Esophagus muscularis mucosa (tissue), 4 donors: ENCODE measurements around the gene ZIC4. TPM values are rescaled to one million over a fixed set of nuclear protein-coding genes. Genes with fewer than 3 reads are reported as not detected.

Source experiments
- DNase-seq: peaks from one replicate; pipeline ENCODE4 v3.0.0-alpha.2; 2017; ENCODE audit errors: extremely low spot score
- H3K27ac ChIP-seq, 4 donors: fragments of 200-600 bp; sonication (generic); replicated peaks in 1 of 4; 1 replicate in 3 of 4; 2 replicates in 1 of 4; pipeline ENCODE4 v1.5.1; 2016 to 2019; ENCODE audit warnings: mild to moderate bottlenecking in 1 of 4
- H3K27me3 ChIP-seq, 4 donors: fragments of 200-600 bp; sonication (generic); one replicate each; pipeline versions ENCODE4 v1.5.1 to v1.6.0; 2016 to 2019
- H3K36me3 ChIP-seq, 4 donors: fragments of 200-600 bp; sonication (generic); one replicate each; pipeline ENCODE4 v1.5.1; 2016 to 2019
- H3K4me1 ChIP-seq, 4 donors: fragments of 200-600 bp; sonication (generic); one replicate each; pipeline ENCODE4 v1.5.1; 2016 to 2019
- H3K4me3 ChIP-seq, 4 donors: fragments of 200-600 bp; sonication (generic); 1 replicate in 2 of 4; 2 replicates in 2 of 4; pipeline ENCODE4 v1.5.1; 2016 to 2019; ENCODE audit warnings: mild to moderate bottlenecking in 4 of 4, moderate library complexity in 1 of 4
- H3K9me3 ChIP-seq, 4 donors: fragments of 200-600 bp; sonication (generic); 1 replicate in 3 of 4; 2 replicates in 1 of 4; pipeline ENCODE4 v1.5.1; 2016 to 2019
- EP300 ChIP-seq: sonication (generic); formaldehyde crosslinking; IDR thresholded peaks from one replicate; pipeline ENCODE4 v1.6.1; 2017; ENCODE audit warnings: antibody characterized with exemption
- POLR2A ChIP-seq: fragments of 450-650 bp; IDR thresholded peaks from one replicate; pipeline ENCODE4 v1.6.1; 2017; ENCODE audit warnings: antibody characterized with exemption, moderate library complexity, mild to moderate bottlenecking, low read depth
- POLR2AphosphoS5 ChIP-seq, 2 donors: sonication (generic); formaldehyde crosslinking; IDR thresholded peaks; one replicate each; pipeline ENCODE4 v1.6.1; 2017; ENCODE audit warnings: antibody characterized with exemption in 2 of 2
- WGBS: methylation state at CpG from one replicate; pipeline ENCODE4 v1.1.5; 2018; 5-methylcytosine and 5-hydroxymethylcytosine counted together
- intact Hi-C: fragments of 100-400 bp; cut with DNase I; formaldehyde crosslinking; loops from one replicate; pipeline ENCODE4 v1.15.1; 2023
- total RNA-seq, 4 donors: library from RNA; depleted of rRNA; stranded (reverse); fragments of >200 nt; gene quantifications; one replicate each; pipeline versions ENCODE4 v1.1.0 to v1.2.1, GENCODE V29; 2016
- TF ChIP-seq, protein P1 (sequence below), 3 experiments: fragments of 200-600 bp in 2 of 3; fragments of 450-650 bp in 1 of 3; sonication (generic) in 2 of 3; IDR thresholded peaks; one replicate each; pipeline ENCODE4 v1.5.1; 2017 to 2019; ENCODE audit warnings: antibody characterized with exemption in 3 of 3, mild to moderate bottlenecking in 2 of 3, moderate library complexity in 1 of 3

ZIC4 gene
- total RNA-seq, 4 donors from 2014 or later = not detected

DNA sequence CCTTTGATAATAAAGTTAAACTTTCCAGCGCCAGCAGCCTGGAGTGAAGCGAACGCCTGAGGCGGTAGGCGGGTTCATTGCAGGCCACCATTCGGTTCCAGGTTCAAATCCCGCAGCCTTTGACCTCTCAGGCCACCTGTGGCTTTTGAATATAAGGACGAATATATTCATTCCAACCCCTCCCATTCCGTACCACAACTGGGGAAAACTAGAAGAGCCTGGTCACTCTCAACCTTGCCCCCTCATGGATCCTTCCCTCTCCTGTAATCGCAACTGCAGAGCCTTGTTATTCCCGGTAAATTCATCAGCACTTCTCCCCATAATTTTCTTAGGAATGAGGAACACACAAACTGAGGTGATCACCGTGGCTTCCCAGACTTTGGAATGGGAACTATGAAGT lies 35.2 kb downstream of the ZIC4 start:
- TF ChIP-seq, protein P1, sequence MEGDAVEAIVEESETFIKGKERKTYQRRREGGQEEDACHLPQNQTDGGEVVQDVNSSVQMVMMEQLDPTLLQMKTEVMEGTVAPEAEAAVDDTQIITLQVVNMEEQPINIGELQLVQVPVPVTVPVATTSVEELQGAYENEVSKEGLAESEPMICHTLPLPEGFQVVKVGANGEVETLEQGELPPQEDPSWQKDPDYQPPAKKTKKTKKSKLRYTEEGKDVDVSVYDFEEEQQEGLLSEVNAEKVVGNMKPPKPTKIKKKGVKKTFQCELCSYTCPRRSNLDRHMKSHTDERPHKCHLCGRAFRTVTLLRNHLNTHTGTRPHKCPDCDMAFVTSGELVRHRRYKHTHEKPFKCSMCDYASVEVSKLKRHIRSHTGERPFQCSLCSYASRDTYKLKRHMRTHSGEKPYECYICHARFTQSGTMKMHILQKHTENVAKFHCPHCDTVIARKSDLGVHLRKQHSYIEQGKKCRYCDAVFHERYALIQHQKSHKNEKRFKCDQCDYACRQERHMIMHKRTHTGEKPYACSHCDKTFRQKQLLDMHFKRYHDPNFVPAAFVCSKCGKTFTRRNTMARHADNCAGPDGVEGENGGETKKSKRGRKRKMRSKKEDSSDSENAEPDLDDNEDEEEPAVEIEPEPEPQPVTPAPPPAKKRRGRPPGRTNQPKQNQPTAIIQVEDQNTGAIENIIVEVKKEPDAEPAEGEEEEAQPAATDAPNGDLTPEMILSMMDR (IDR thresholded peaks at IDR 0.05) = no peak
- TF ChIP-seq POLR2AphosphoS5 (IDR thresholded peaks at IDR 0.05) = no peak
- TF ChIP-seq EP300 = no peak
- no peak for TF ChIP-seq POLR2A
- peaks cover 0 to 95% (median 47%) of the 10 kb centered on the region in 4 donors for H3K27me3 ChIP-seq
- intact Hi-C loops = no loop called here

DNA sequence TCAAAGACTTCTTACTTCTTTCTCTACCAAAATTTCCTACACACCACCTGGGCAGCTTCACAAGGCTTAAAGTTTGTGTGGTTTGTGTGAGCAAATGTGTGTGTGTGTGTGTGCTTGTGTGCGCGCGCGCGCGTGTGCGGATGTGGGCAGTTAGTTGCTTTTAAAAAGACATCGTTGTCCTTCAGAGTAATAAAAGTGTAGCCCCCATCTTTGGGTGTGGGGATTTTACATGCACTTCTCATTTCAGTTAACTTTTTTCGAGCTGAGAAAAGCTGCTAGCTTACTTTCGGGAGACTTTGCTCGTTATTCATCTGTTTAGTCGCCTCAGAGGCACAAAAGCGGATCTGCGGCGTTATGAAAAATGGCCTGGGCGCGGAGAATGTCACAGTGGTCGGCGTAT lies 36.0 kb downstream of the ZIC4 start:
- H3K9me3 ChIP-seq = no peaks in the 10 kb centered on the region
- intact Hi-C loops = no loop called here
- H3K4me3 ChIP-seq = no peak overlapping the region
- no peaks in the 10 kb centered on the region for H3K36me3 ChIP-seq
- peak; percentile 8 for DNase-seq
- no peak overlapping the region for H3K27ac ChIP-seq
- no peaks in the 10 kb centered on the region for H3K4me1 ChIP-seq
- peaks cover 0 to 96% (median 44%) of the 10 kb centered on the region in 4 donors for H3K27me3 ChIP-seq
- TF ChIP-seq, protein P1 (IDR thresholded peaks at IDR 0.05) = no peak
- no peak for TF ChIP-seq POLR2AphosphoS5 (IDR thresholded peaks at IDR 0.05)
- 7% methylated on average over 19 of the region's 19 CpGs for WGBS

More for the DNA sequence above, 35.2 kb downstream of the ZIC4 start:
- H3K4me1 ChIP-seq = no peaks in the 10 kb centered on the region
- H3K36me3 ChIP-seq = no peaks in the 10 kb centered on the region
- WGBS = 6% methylated on average over 12 of the region's 12 CpGs
- peak; percentile 34 for DNase-seq
- no peak overlapping the region for H3K4me3 ChIP-seq
- H3K27ac ChIP-seq = no peak overlapping the region
- no peaks in the 10 kb centered on the region for H3K9me3 ChIP-seq

DNA sequence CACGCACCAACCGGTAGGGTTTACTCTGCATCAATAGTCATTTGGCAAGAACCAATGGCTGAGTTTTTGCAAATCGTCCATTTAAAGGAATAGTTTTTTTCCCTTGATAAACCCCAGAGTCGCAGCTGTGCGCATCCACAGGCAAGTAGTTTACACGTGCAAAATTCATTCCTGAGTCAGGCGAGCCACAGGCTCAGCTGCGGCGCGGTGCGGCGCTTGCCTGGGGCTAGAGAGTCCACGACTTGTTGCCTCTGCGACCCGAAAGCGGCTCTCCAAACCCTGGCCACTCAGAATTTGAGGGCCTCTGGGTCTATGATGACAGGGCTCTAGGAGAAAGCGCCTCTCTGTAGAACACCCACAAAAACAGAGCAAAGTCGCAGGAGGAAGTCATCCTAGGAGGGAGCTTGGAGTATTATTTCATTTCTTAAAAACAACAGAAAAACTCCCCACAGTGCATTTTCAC lies 36.7 kb downstream of the ZIC4 start:
- H3K4me1 ChIP-seq = no peaks in the 10 kb centered on the region
- intact Hi-C loops = no loop called here
- peaks cover 0 to 96% (median 45%) of the 10 kb centered on the region in 4 donors for H3K27me3 ChIP-seq
- no peaks in the 10 kb centered on the region for H3K9me3 ChIP-seq
- 6% methylated on average over 11 of the region's 18 CpGs for WGBS
- H3K36me3 ChIP-seq = no peaks in the 10 kb centered on the region
- peak; percentile 45 for DNase-seq
- no peak overlapping the region for H3K4me3 ChIP-seq
- TF ChIP-seq POLR2AphosphoS5 (IDR thresholded peaks at IDR 0.05) = no peak
- no peak for TF ChIP-seq POLR2A
- TF ChIP-seq, protein P1 (IDR thresholded peaks at IDR 0.05) = no peak
- TF ChIP-seq EP300 = no peak
- H3K27ac ChIP-seq = no peak overlapping the region

DNA sequence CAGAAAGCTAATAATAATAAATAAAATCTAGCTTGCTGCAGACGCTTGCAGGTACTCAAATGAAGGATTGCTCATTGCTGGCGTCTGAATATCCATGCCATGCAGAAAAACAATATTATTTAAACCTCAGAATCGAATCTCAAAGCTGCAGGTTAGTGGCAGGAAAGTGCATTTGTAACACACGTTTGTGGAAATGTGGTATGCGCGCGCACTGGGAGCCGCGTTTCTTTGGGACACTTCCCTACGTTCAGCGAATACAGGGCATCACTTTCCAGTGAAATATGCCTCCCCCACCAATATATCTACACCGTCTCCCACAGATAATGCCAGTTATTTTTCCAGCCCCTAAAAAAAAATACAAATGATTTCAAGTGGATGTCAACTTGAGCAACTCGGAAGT lies 37.1 kb downstream of the ZIC4 start:
- intact Hi-C loops = no loop called here
- Histone ChIP-seq H3K4me3 (no peak overlapping the region), H3K4me1 (no peaks in the 10 kb centered on the region), H3K36me3 (no peaks in the 10 kb centered on the region), H3K9me3 (no peaks in the 10 kb centered on the region), H3K27me3 (peaks cover 0 to 96% (median 48%) of the 10 kb centered on the region in 4 donors), H3K27ac (no peak overlapping the region)
- TF ChIP-seq POLR2AphosphoS5 (IDR thresholded peaks at IDR 0.05) (no peak), POLR2A (no peak), EP300 (no peak)
- TF ChIP-seq, protein P1 (IDR thresholded peaks at IDR 0.05) = no peak
- 13% methylated on average over 13 of the region's 13 CpGs for WGBS
- peak; percentile 50 for DNase-seq

DNA sequence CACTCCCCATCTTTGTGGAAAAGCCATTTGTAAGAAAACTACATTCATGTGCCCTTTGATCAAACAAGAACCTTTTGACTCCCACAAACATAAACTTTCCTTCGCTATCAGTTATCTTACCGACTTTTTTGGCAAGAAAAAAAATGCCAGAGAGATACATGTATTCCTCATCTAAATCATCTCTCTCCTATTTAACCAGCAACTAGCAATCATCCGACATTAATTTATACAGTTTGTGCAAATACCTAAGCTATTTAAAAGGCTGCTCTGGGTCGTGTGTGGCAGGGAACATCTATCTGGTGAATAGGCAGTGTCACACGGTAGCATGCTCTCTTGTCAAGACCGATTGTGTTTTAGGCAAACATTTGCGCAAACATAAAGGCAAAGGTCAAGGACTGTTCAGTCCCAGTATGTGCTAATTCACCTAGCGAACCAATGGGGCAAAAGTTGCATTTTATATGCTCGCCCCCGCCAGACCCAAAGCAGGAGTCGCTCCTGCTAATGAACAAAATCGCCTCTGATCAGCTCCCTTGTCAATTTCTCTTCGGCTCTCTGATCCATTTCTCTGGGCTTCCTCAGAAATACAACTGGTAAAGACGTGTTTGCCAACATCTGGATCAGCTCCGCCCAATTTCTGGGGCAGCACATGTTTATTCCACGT lies 37.7 kb downstream of the ZIC4 start:
- Histone ChIP-seq H3K27me3 (peaks cover 0 to 96% (median 48%) of the 10 kb centered on the region in 4 donors), H3K4me1 (no peaks in the 10 kb centered on the region), H3K9me3 (no peaks in the 10 kb centered on the region), H3K4me3 (no peak overlapping the region), H3K27ac (no peak overlapping the region), H3K36me3 (no peaks in the 10 kb centered on the region)
- no peak for DNase-seq
- intact Hi-C loops = no loop called here
- WGBS = 6% methylated on average over 16 of the region's 16 CpGs
- TF ChIP-seq, protein P1 (IDR thresholded peaks at IDR 0.05) = no peak
- TF ChIP-seq POLR2A (no peak), POLR2AphosphoS5 (IDR thresholded peaks at IDR 0.05) (no peak), EP300 (no peak)
